ENCODE data around the gene CITED2. TPM values are rescaled to one million over a fixed set of nuclear protein-coding genes. Genes with fewer than 3 reads are reported as not detected.

The CITED2 gene
- polyA plus RNA-seq, 3 donors = 22.9 to 71.6 (median 43.9) TPM

- 79% methylated on average over 2 of the region's 3 CpGs for WGBS (ENCODE audit: insufficient coverage)
- no peaks in the 10 kb centered on the region for H3K4me1 Mint-ChIP-seq
These were observed 12.0 kb upstream of the CITED2 start for GRCh38 chr6:139386404-139386803.

GRCh38 chr6:139381216-139381865 lies 6.9 kb upstream of the CITED2 start:
- peaks cover 33% of the 10 kb centered on the region for H3K4me1 Mint-ChIP-seq
- H3K36me3 ChIP-seq (replicated peaks in 1 of 2; ENCODE audit: control insufficient read depth in 1 of 2, insufficient read depth in 2 of 2, low read length in 2 of 2) = no peaks in the 10 kb centered on the region
- H3K27me3 Mint-ChIP-seq (ENCODE audit: low read depth in 3 of 3) = peaks cover 0 to 2% (median 1%) of the 10 kb centered on the region in 3 donors
- H3K79me2 ChIP-seq (ENCODE audit: insufficient read depth, low read length) = no peaks in the 10 kb centered on the region
- TF ChIP-seq CTCF (IDR thresholded peaks at IDR 0.05) = no peak
- no peak overlapping the region for H3K4me3 Mint-ChIP-seq
- no peaks in the 10 kb centered on the region for H3K36me3 Mint-ChIP-seq
- intact Hi-C loops (cut with micrococcal nuclease) = no loop called here
- no peak overlapping the region for H3K4me3 ChIP-seq (replicated peaks in 1 of 3; ENCODE audit: low read depth in 2 of 3, low read length in 3 of 3)
- H3K27ac Mint-ChIP-seq = no peak overlapping the region
- no peaks in the 10 kb centered on the region for H3K27me3 ChIP-seq (ENCODE audit: control insufficient read depth in 2 of 2, insufficient read depth in 2 of 2, low read length in 2 of 2)
- no peak overlapping the region for H3K4me2 ChIP-seq (replicated peaks; ENCODE audit: extremely low read depth, low read length, poor library complexity, severe bottlenecking)
- H3K27ac ChIP-seq (ENCODE audit: low read depth in 1 of 2, low read length in 2 of 2) = no peak overlapping the region
- no peaks in the 10 kb centered on the region for H4K20me1 ChIP-seq (ENCODE audit: insufficient read depth, low read length)
- no peak overlapping the region for H2AFZ ChIP-seq (ENCODE audit: insufficient read depth, low read depth, low read length, poor library complexity, severe bottlenecking)
- 100% methylated on average over 2 of the region's 6 CpGs for WGBS (ENCODE audit: insufficient coverage)
- peaks cover 15 to 24% of the 10 kb centered on the region in 2 donors for H3K4me1 ChIP-seq (ENCODE audit: control insufficient read depth in 1 of 2, insufficient read depth in 2 of 2, low read length in 2 of 2)
- DNase-seq = no peak
- peaks cover 0 to 3% (median 0%) of the 10 kb centered on the region in 7 donors for H3K9me3 Mint-ChIP-seq
- no peaks in the 10 kb centered on the region for H3K9me3 ChIP-seq (replicated peaks in 1 of 2; ENCODE audit: control insufficient read depth in 1 of 2, insufficient read depth in 1 of 2, low read length in 2 of 2)
- H3K9ac ChIP-seq (ENCODE audit: insufficient read depth, low read length, poor library complexity, severe bottlenecking) = no peak overlapping the region

More at GRCh38 chr6:139386404-139386803, 12.0 kb upstream of the CITED2 start:
- Histone ChIP-seq H3K27ac (ENCODE audit: low read depth in 1 of 2, low read length in 2 of 2) (no peak overlapping the region), H3K4me2 (replicated peaks; ENCODE audit: extremely low read depth, low read length, poor library complexity, severe bottlenecking) (no peak overlapping the region), H3K9ac (ENCODE audit: insufficient read depth, low read length, poor library complexity, severe bottlenecking) (no peak overlapping the region), H3K27me3 (ENCODE audit: control insufficient read depth in 2 of 2, insufficient read depth in 2 of 2, low read length in 2 of 2) (no peaks in the 10 kb centered on the region), H3K79me2 (ENCODE audit: insufficient read depth, low read length) (no peaks in the 10 kb centered on the region), H3K4me1 (ENCODE audit: control insufficient read depth in 1 of 2, insufficient read depth in 2 of 2, low read length in 2 of 2) (no peaks in the 10 kb centered on the region), H4K20me1 (ENCODE audit: insufficient read depth, low read length) (no peaks in the 10 kb centered on the region), H3K36me3 (replicated peaks in 1 of 2; ENCODE audit: control insufficient read depth in 1 of 2, insufficient read depth in 2 of 2, low read length in 2 of 2) (no peaks in the 10 kb centered on the region), H3K9me3 (replicated peaks in 1 of 2; ENCODE audit: control insufficient read depth in 1 of 2, insufficient read depth in 1 of 2, low read length in 2 of 2) (no peaks in the 10 kb centered on the region), H2AFZ (ENCODE audit: insufficient read depth, low read depth, low read length, poor library complexity, severe bottlenecking) (no peak overlapping the region), H3K4me3 (replicated peaks in 1 of 3; ENCODE audit: low read depth in 2 of 3, low read length in 3 of 3) (no peak overlapping the region)
- H3K36me3 Mint-ChIP-seq = no peaks in the 10 kb centered on the region
- intact Hi-C loops (cut with micrococcal nuclease) = no loop called here
- no peak for DNase-seq
- peaks cover 0 to 3% (median 0%) of the 10 kb centered on the region in 7 donors for H3K9me3 Mint-ChIP-seq
- no peak for TF ChIP-seq CTCF (IDR thresholded peaks at IDR 0.05)
- peaks cover 0 to 2% (median 0%) of the 10 kb centered on the region in 3 donors for H3K27me3 Mint-ChIP-seq (ENCODE audit: low read depth in 3 of 3)
- H3K27ac Mint-ChIP-seq = no peak overlapping the region
- H3K4me3 Mint-ChIP-seq = no peak overlapping the region
